Hematopoietic multipotent progenitor cell treated with erythropoietin and hydrocortisone succinate and interleukin-3 and kit ligand, for 8 days (in vitro differentiated cells): ENCODE measurements around the gene MT1B.
"Not testable (repeated sequence)": the region's sequence is repeated elsewhere in the genome, so short reads cannot be mapped to it uniquely, and the experiment has no call there.

ENCODE experiments used
- DNase-seq: peaks from one replicate; pipeline ENCODE4 v3.0.0-alpha.2; 2015

MT1B gene

DNA sequence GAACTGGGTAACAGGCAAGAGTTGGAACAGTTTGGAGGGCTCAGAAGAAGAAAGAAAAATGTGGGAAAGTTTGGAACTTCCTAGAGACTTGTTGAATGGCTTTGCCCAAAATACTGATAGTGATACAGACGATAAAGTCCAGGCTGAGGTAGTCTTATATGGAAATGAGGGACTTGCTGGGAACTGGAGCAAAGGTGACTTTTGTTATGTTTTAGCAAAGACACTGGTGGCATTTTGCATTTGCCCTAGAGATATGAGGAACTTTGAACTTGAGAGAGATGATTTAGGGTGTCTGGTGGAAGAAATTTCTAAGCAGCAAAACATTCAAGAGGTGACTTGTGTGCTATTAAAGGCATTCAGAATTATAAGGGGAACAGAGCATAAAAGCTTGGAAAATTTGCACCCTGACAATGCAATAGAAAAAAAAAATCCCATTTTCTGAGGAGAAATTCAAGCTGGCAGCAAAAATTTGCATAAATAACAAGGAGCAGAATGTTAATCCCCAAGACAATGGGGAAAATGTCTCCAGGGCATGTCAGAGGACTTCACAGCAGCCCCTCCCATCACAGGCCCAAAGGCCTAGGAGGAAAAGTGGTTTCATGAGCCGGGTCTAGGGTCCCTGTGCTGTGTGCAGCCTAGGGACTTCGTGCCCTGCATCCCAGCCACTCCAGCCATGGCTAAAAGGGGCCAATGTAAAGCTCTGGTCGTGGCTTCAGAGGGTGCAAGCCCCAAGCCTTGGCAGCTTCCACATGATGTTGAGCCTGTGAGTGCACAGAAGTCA lies 29.8 kb upstream of the MT1B start:
- DNase-seq, result not testable (repeated sequence)

- not testable (repeated sequence) for DNase-seq
Observed at GRCh38 chr16:56623184-56623583, 28.5 kb upstream of the MT1B start.

DNA sequence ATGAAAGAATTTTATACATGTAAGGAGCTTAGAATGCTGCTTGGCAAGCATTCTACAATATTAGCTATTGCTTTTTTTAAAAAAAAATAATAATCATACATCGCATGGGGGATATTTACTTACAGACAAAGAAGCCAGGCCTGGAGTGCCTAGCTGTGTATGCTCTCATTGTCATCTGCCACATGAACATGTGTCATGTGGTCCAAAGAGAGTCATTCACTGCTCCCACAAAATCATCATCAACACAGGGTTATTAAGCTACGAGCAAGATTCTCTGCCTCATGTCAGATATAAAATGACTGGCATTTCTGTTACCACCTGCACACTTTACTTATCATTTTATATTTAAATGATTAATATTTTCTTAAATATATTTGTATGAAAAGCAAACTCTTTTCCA lies 28.0 kb upstream of the MT1B start:
- DNase-seq, result no peak

DNA sequence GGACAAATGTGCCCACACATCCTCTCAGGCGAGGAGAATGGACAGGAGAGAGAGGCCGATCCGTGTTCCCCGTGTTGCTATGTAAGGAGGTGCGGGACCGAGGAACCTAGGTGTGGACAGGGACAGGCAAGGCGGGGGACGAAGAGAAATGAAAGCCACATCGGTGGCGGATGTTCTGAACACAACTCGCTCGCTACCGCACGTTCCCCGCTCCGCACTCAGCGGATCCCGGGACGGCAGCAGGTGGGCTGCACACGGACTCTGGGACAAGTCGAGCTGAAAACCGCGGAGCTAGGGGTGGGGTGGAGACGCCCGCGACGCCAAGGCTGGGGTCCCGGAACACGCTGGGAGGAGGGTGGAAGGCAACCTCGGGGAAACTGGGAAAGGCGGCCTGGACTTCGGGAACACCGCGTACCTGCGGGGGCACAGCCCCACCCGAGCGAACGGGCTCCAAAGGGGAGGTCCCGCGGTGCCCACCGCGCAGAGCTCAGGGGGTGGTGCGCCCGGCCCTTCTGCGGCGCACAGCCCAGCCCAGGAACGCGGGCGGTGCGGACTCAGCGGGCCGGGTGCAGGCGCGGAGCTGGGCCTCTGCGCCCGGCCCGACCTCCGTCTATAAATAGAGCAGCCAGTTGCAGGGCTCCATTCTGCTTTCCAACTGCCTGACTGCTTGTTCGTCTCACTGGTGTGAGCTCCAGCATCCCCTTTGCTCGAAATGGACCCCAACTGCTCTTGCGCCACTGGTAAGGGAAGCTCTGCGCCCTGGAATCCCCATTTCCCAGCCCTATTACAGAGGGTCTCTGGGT lies 26.3 kb upstream of the MT1B start, which contains the start of gene MT1E:
TSS of gene MT1E (plus strand) at position 642 of the 803 bp plus-strand sequence. CDS start at position 713, 71 bp downstream.
- DNase-seq, result no peak

- DNase-seq, result no peak
Observed at GRCh38 chr16:56625943-56626654, 25.6 kb upstream of the MT1B start.

GRCh38 chr16:56626685-56627084 lies 25.0 kb upstream of the MT1B start:
- no peak for DNase-seq

- no peak for DNase-seq
Observed at GRCh38 chr16:56628486-56629350, 23.0 kb upstream of the MT1B start.

GRCh38 chr16:56629531-56629930 lies 22.2 kb upstream of the MT1B start:
- no peak for DNase-seq

DNA sequence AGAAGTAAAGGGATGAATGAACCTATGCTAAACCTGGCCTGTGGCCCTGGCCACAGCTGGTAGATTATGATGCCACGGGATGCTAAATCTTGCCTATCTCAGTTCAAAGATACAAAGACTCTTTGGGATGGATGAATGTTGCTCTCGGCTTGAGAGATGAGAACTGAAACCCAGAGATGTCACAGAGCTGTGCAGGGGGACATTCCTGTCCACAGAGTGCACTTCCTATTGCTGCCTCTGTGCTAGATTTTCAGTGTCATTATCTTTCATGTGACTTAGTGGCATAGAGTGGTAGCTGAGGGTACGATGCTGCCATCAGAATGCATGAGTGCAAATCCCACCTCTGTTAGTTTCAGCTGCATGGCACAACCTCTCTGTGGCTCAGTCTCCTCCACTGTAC lies 21.6 kb upstream of the MT1B start:
- no peak for DNase-seq

DNA sequence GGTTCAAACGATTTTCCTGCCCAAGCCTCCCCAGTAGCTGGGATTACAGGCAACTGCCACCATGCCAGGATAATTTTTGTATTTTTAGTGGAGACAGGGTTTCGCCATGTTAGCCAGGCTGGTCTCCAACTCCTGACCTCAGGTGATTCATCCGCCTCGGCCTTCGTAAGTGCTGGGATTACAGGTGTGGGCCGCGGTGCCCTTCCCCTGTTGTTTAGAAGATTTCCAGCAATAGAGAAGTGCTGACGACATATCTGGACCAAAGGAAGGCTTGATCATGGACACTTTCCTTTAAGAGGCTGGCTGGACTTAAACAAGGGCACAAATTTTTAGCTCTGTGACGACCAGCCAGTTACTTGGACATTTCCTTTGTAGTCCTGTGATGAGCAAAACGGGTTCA lies 20.5 kb upstream of the MT1B start:
- DNase-seq, result no peak

GRCh38 chr16:56631832-56632155 lies 19.9 kb upstream of the MT1B start:
- DNase-seq, result no peak

- DNase-seq, result no peak
Observed at GRCh38 chr16:56632156-56632847, 19.4 kb upstream of the MT1B start, which contains the start of gene MT1M. TSS of gene MT1M (plus strand) at chr16:56632659. CDS start at chr16:56632732, 73 bp downstream.

- DNase-seq, result no peak
Observed at GRCh38 chr16:56632848-56633365, 18.8 kb upstream of the MT1B start.

- no peak for DNase-seq
Observed at GRCh38 chr16:56633535-56633934, 18.2 kb upstream of the MT1B start.

- no peak for DNase-seq
Observed at GRCh38 chr16:56634715-56635440, 16.8 kb upstream of the MT1B start.

- no peak for DNase-seq
Observed at GRCh38 chr16:56635441-56635967, 16.2 kb upstream of the MT1B start.

- no peak for DNase-seq
Observed at GRCh38 chr16:56636616-56637413, 14.9 kb upstream of the MT1B start.

DNA sequence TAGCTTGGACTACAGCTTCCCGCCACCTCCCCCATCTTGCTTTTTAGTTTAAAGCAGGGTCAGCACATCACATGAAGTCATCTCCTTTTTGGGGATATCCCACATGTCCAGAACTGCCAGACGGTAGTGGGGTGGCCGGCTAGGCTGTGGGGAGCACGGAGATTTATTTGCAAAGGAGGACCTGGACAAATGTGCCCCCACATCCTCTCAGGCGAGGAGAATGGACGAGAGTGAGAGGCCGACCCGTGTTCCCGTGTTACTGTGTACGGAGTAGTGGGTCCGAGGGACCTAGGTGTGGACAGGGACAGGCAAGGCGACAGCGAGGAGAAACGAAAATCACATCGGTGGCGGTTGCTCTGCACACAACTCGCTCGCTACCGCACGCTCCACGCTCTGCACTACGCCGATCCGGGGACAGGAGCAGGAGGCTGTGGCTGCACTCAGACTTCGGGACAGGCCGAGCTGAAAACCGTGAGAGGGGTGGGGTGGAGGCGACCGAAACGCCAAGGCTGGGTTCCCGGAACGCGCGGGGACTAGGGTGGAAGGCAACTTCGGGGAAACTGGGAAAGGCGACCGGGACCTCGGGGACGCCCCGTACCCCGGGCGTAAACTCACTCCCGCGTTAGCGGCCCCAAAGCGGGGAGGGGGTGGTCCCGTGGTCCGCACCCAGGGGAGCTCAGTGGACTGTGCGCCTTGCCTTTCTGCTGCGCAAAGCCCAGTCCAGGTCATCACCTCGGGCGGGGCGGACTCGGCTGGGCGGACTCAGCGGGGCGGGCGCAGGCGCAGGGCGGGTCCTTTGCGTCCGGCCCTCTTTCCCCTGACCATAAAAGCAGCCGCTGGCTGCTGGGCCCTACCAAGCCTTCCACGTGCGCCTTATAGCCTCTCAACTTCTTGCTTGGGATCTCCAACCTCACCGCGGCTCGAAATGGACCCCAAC lies 13.6 kb upstream of the MT1B start, which contains the start of gene MT1A:
TSS of gene MT1A (plus strand) at position 853 of the 937 bp plus-strand sequence. CDS start at position 926, 73 bp downstream.
- no peak for DNase-seq
